GM13977 (cell line): ENCODE measurements around the gene ACIN1.
"Not testable (repeated sequence)": the region's sequence is repeated elsewhere in the genome, so short reads cannot be mapped to it uniquely, and the experiment has no call there.

Source experiments
- DNase-seq: peaks from one replicate; pipeline ENCODE4 v3.0.0; 2012; ENCODE audit warnings: low spot score
- CTCF ChIP-seq: IDR thresholded peaks from 2 replicates; pipeline ENCODE4 v1.5.1; 2012; ENCODE audit warnings: mild to moderate bottlenecking, control low read depth; ENCODE audit not compliant: insufficient read depth; ENCODE audit errors: extremely low read depth, missing control alignments
- in situ Hi-C: fragments of 300-500 bp; cut with MboI; formaldehyde crosslinking; loops from one replicate; pipeline ENCODE4 v1.12.0; 2022; ENCODE audit warnings: low sequenced_read_pairs, low pct_unique_long_range_greater_than_20kb, mixed read lengths, inconsistent platforms; ENCODE audit not compliant: unreplicated experiment

The ACIN1 gene

GRCh38 chr14:23113431-23114119 is 18.6 kb upstream of the ACIN1 start:
- DNase-seq = no peak
- in situ Hi-C loops = no loop called here
- no peak for TF ChIP-seq CTCF

- TF ChIP-seq CTCF = no peak
- in situ Hi-C loops = no loop called here
- DNase-seq = no peak
Measured at GRCh38 chr14:23112359-23113178, 17.6 kb upstream of the ACIN1 start.

GRCh38 chr14:23110579-23111365 is 15.8 kb upstream of the ACIN1 start:
- in situ Hi-C loops = no loop called here

GRCh38 chr14:23109769-23110168 is 14.8 kb upstream of the ACIN1 start:
- no peak for DNase-seq
- TF ChIP-seq CTCF = no peak
- in situ Hi-C loops = no loop called here

More at GRCh38 chr14:23110579-23111365, 15.8 kb upstream of the ACIN1 start:
- TF ChIP-seq CTCF = no peak
- DNase-seq = no peak

- DNase-seq, in situ Hi-C loops: not testable (repeated sequence)
Measured at GRCh38 chr14:23108169-23108568, 13.2 kb upstream of the ACIN1 start.

GRCh38 chr14:23107620-23108019 is 12.7 kb upstream of the ACIN1 start:
- in situ Hi-C loops, DNase-seq: not testable (repeated sequence)

- no peak for DNase-seq
- no peak for TF ChIP-seq CTCF
- in situ Hi-C loops = no loop called here
Measured at GRCh38 chr14:23106747-23107045, 11.8 kb upstream of the ACIN1 start.
